WTC11 (cell line): ENCODE data around the gene NXPH3.
"Not testable (repeated sequence)": the region's sequence is repeated elsewhere in the genome, so short reads cannot be mapped to it uniquely, and the experiment has no call there.

Source experiments
- ATF2 ChIP-seq: sonication (generic); formaldehyde crosslinking; IDR thresholded peaks from 2 replicates; pipeline ENCODE4 v1.8.1; 2022; ENCODE audit warnings: low read depth, missing genetic modification reagents, borderline replicate concordance
- CREB1 ChIP-seq: sonication (generic); formaldehyde crosslinking; IDR thresholded peaks from 2 replicates; pipeline ENCODE4 v1.8.0; 2023; ENCODE audit warnings: mild to moderate bottlenecking, missing genetic modification reagents
- JUN ChIP-seq: sonication (generic); formaldehyde crosslinking; IDR thresholded peaks from 2 replicates; pipeline ENCODE4 v1.8.0; 2023; ENCODE audit warnings: mild to moderate bottlenecking, missing genetic modification reagents
- NR3C1 ChIP-seq: sonication (generic); formaldehyde crosslinking; conservative IDR thresholded peaks from 2 replicates; pipeline ENCODE4 v1.8.1; 2023; ENCODE audit warnings: low read depth, mild to moderate bottlenecking, missing genetic modification reagents
- RELA ChIP-seq: sonication (generic); formaldehyde crosslinking; IDR thresholded peaks from 2 replicates; pipeline ENCODE4 v1.8.1; 2022; ENCODE audit warnings: missing genetic modification reagents, mild to moderate bottlenecking, borderline replicate concordance
- SMAD3 ChIP-seq: sonication (generic); formaldehyde crosslinking; IDR thresholded peaks from 2 replicates; pipeline ENCODE4 v1.8.0; 2022; ENCODE audit warnings: missing genetic modification reagents, mild to moderate bottlenecking, borderline replicate concordance
- SP1 ChIP-seq: sonication (generic); formaldehyde crosslinking; conservative IDR thresholded peaks from 2 replicates; pipeline ENCODE4 v1.8.1; 2022; ENCODE audit warnings: missing genetic modification reagents
- ZNF219 ChIP-seq: sonication (generic); formaldehyde crosslinking; IDR thresholded peaks from 2 replicates; pipeline ENCODE4 v1.8.0; 2023; ENCODE audit warnings: missing genetic modification reagents, mild to moderate bottlenecking, borderline replicate concordance
- ZNF263 ChIP-seq: sonication (generic); formaldehyde crosslinking; IDR thresholded peaks from 2 replicates; pipeline ENCODE4 v1.8.1; 2022; ENCODE audit warnings: low read depth, mild to moderate bottlenecking, moderate library complexity, missing genetic modification reagents
- ZNF317 ChIP-seq: sonication (generic); formaldehyde crosslinking; IDR thresholded peaks from 2 replicates; pipeline ENCODE4 v1.8.1; 2023; ENCODE audit warnings: low read depth, mild to moderate bottlenecking, moderate library complexity, missing genetic modification reagents, borderline replicate concordance
- TF ChIP-seq, protein P1 (sequence below): fragments of 200-600 bp; IDR thresholded peaks from 2 replicates; pipeline ENCODE4 v1.8.0; 2022; ENCODE audit warnings: antibody characterized with exemption
- TF ChIP-seq, protein P2 (sequence below): sonication (generic); formaldehyde crosslinking; IDR thresholded peaks from 2 replicates; pipeline ENCODE4 v1.8.1; 2023; ENCODE audit warnings: mild to moderate bottlenecking, missing genetic modification reagents, borderline replicate concordance
- TF ChIP-seq, protein P3 (sequence below): sonication (generic); formaldehyde crosslinking; conservative IDR thresholded peaks from 2 replicates; pipeline ENCODE4 v1.8.1; 2022; ENCODE audit warnings: mild to moderate bottlenecking, missing genetic modification reagents
- TF ChIP-seq, protein P4 (sequence below): sonication (generic); formaldehyde crosslinking; IDR thresholded peaks from 2 replicates; pipeline ENCODE4 v1.8.1; 2023; ENCODE audit warnings: mild to moderate bottlenecking, moderate library complexity, missing genetic modification reagents

GRCh38 chr17:49550764-49551163 is 24.9 kb upstream of the NXPH3 start:
- TF ChIP-seq, protein P1, sequence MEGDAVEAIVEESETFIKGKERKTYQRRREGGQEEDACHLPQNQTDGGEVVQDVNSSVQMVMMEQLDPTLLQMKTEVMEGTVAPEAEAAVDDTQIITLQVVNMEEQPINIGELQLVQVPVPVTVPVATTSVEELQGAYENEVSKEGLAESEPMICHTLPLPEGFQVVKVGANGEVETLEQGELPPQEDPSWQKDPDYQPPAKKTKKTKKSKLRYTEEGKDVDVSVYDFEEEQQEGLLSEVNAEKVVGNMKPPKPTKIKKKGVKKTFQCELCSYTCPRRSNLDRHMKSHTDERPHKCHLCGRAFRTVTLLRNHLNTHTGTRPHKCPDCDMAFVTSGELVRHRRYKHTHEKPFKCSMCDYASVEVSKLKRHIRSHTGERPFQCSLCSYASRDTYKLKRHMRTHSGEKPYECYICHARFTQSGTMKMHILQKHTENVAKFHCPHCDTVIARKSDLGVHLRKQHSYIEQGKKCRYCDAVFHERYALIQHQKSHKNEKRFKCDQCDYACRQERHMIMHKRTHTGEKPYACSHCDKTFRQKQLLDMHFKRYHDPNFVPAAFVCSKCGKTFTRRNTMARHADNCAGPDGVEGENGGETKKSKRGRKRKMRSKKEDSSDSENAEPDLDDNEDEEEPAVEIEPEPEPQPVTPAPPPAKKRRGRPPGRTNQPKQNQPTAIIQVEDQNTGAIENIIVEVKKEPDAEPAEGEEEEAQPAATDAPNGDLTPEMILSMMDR = not testable (repeated sequence)
- TF ChIP-seq ZNF263 (CRISPR knock-in tag); ZNF219 (CRISPR knock-in tag); ATF2 (CRISPR knock-in tag); ZNF317 (CRISPR knock-in tag); CREB1 (CRISPR knock-in tag); NR3C1 (CRISPR knock-in tag); SMAD3; RELA (CRISPR knock-in tag); SP1; JUN (CRISPR knock-in tag): not testable (repeated sequence)
- TF ChIP-seq, protein P2, sequence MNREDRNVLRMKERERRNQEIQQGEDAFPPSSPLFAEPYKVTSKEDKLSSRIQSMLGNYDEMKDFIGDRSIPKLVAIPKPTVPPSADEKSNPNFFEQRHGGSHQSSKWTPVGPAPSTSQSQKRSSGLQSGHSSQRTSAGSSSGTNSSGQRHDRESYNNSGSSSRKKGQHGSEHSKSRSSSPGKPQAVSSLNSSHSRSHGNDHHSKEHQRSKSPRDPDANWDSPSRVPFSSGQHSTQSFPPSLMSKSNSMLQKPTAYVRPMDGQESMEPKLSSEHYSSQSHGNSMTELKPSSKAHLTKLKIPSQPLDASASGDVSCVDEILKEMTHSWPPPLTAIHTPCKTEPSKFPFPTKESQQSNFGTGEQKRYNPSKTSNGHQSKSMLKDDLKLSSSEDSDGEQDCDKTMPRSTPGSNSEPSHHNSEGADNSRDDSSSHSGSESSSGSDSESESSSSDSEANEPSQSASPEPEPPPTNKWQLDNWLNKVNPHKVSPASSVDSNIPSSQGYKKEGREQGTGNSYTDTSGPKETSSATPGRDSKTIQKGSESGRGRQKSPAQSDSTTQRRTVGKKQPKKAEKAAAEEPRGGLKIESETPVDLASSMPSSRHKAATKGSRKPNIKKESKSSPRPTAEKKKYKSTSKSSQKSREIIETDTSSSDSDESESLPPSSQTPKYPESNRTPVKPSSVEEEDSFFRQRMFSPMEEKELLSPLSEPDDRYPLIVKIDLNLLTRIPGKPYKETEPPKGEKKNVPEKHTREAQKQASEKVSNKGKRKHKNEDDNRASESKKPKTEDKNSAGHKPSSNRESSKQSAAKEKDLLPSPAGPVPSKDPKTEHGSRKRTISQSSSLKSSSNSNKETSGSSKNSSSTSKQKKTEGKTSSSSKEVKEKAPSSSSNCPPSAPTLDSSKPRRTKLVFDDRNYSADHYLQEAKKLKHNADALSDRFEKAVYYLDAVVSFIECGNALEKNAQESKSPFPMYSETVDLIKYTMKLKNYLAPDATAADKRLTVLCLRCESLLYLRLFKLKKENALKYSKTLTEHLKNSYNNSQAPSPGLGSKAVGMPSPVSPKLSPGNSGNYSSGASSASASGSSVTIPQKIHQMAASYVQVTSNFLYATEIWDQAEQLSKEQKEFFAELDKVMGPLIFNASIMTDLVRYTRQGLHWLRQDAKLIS = not testable (repeated sequence)
- TF ChIP-seq, protein P3, sequence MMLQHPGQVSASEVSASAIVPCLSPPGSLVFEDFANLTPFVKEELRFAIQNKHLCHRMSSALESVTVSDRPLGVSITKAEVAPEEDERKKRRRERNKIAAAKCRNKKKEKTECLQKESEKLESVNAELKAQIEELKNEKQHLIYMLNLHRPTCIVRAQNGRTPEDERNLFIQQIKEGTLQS (CRISPR knock-in tag) = not testable (repeated sequence)
- TF ChIP-seq, protein P4, sequence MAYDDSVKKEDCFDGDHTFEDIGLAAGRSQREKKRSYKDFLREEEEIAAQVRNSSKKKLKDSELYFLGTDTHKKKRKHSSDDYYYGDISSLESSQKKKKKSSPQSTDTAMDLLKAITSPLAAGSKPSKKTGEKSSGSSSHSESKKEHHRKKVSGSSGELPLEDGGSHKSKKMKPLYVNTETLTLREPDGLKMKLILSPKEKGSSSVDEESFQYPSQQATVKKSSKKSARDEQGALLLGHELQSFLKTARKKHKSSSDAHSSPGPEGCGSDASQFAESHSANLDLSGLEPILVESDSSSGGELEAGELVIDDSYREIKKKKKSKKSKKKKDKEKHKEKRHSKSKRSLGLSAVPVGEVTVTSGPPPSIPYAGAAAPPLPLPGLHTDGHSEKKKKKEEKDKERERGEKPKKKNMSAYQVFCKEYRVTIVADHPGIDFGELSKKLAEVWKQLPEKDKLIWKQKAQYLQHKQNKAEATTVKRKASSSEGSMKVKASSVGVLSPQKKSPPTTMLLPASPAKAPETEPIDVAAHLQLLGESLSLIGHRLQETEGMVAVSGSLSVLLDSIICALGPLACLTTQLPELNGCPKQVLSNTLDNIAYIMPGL = not testable (repeated sequence)
